GM12878 (cell line): ENCODE data around the gene METTL2B. TPM values are rescaled to one million over a fixed set of nuclear protein-coding genes. Genes with fewer than 3 reads are reported as not detected.
"Not testable (repeated sequence)": the region's sequence is repeated elsewhere in the genome, so short reads cannot be mapped to it uniquely, and the experiment has no call there.

Source experiments
- ATAC-seq: fragments of 200-7000 bp; cut with Tn5 transposase; 3 replicates; pipeline ENCODE4 v1.9.1; 2020; ENCODE audit warnings: mild to moderate bottlenecking, moderate library complexity
- BruUV-seq: library from RNA; stranded (reverse); fragments of 400-500 nt; replicated peaks from 2 replicates; lab custom pipeline; 2021; lab: Mats Ljungman, UMichigan
- CTCF ChIA-PET: fragments of 300-600 bp; sonication (Branson Sonifier 250); formaldehyde crosslinking; extraction: SDS; loops from one replicate; lab custom pipeline; 2021; ENCODE audit warnings: inconsistent platforms; lab: Yijun Ruan, JAX
- POLR2A ChIA-PET: fragments of 350-600 bp; formaldehyde crosslinking; extraction: SDS; loops from one replicate; lab custom pipeline; 2021; ENCODE audit warnings: inconsistent platforms; lab: Charles Lee
- RAD21 ChIA-PET: fragments of 300-600 bp; sonication (Branson Sonifier 250); formaldehyde crosslinking; loops from one replicate; lab custom pipeline; 2023; ENCODE audit warnings: antibody characterized with exemption; ENCODE audit not compliant: unreplicated experiment; lab: Charles Lee
- SMC1A ChIA-PET: fragments of 300-600 bp; sonication (Branson Sonifier 250); formaldehyde crosslinking; loops from one replicate; lab custom pipeline; 2023; ENCODE audit not compliant: unreplicated experiment, uncharacterized antibody; lab: Charles Lee
- DNase-seq: peaks from one replicate; pipeline ENCODE4 v3.0.0-alpha.2; 2011; ENCODE audit warnings: low read depth, low spot score
- FAIRE-seq: peaks from 3 replicates; lab custom pipeline; 2011; peaks lifted over from hg19 to GRCh38; lab: Jason Lieb, UNC
- H2AFZ ChIP-seq: 2 replicates; pipeline ENCODE4 v1.6.0; 2011; ENCODE audit warnings: low read depth, low read length, control low read depth; ENCODE audit not compliant: control insufficient read depth
- H3K27ac ChIP-seq: 2 replicates; pipeline ENCODE4 v1.5.1; 2011; ENCODE audit warnings: control low read depth; ENCODE audit not compliant: control insufficient read depth, insufficient read depth
- H3K27me3 ChIP-seq, 2 experiments: replicated peaks in 1 of 2; 2 replicates each; pipeline versions ENCODE4 v1.6.0 to v1.6.1; 2011; ENCODE audit warnings: low read length in 1 of 2; ENCODE audit not compliant: control insufficient read depth in 2 of 2, insufficient read depth in 2 of 2
- H3K36me3 ChIP-seq, 2 experiments: 2 replicates each; pipeline ENCODE4 v1.5.1; 2011; ENCODE audit warnings: low read length in 1 of 2; ENCODE audit not compliant: control insufficient read depth in 2 of 2, insufficient read depth in 2 of 2
- H3K4me1 ChIP-seq: 2 replicates; pipeline ENCODE4 v1.6.1; 2011; ENCODE audit warnings: mild to moderate bottlenecking, low read length, moderate library complexity, mixed read lengths; ENCODE audit not compliant: control insufficient read depth, insufficient read depth
- H3K4me2 ChIP-seq: 2 replicates; pipeline ENCODE4 v1.6.0; 2011; ENCODE audit warnings: control low read depth; ENCODE audit not compliant: control insufficient read depth, insufficient read depth
- H3K4me3 ChIP-seq: fragments of 200-600 bp; sonication (generic); 2 replicates; pipeline ENCODE4 v1.5.1; 2016
- H3K79me2 ChIP-seq: 2 replicates; pipeline ENCODE4 v1.6.0; 2011; ENCODE audit warnings: low read length; ENCODE audit not compliant: control insufficient read depth, insufficient read depth
- H3K9ac ChIP-seq: 2 replicates; pipeline ENCODE4 v1.8.0; 2011; ENCODE audit warnings: low read length, control low read depth, mixed read lengths; ENCODE audit not compliant: control insufficient read depth, insufficient read depth
- H3K9me3 ChIP-seq: replicated peaks from 3 replicates; pipeline ENCODE4 v1.5.1; 2011; ENCODE audit warnings: mild to moderate bottlenecking, low read length; ENCODE audit not compliant: control insufficient read depth, insufficient read depth
- H4K20me1 ChIP-seq: 2 replicates; pipeline ENCODE4 v1.6.0; 2011; ENCODE audit not compliant: control insufficient read depth, insufficient read depth
- CBX3 ChIP-seq: fragments of 200-600 bp; sonication (generic); IDR thresholded peaks from 2 replicates; pipeline ENCODE4 v1.6.1; 2016; ENCODE audit warnings: low read depth, borderline replicate concordance
- LARP7 ChIP-seq: fragments of 450-650 bp; IDR thresholded peaks from 2 replicates; pipeline ENCODE4 v1.6.1; 2017; ENCODE audit warnings: mild to moderate bottlenecking
- WGBS: methylation state at CpG from one replicate; pipeline ENCODE4 v1.1.6; 2016; ENCODE audit warnings: low lambda C conversion rate; ENCODE audit not compliant: insufficient replicate concordance, insufficient coverage; ENCODE audit errors: missing lambda C conversion rate; 5-methylcytosine and 5-hydroxymethylcytosine counted together
- in situ Hi-C: fragments of 300-500 bp; cut with MboI; formaldehyde crosslinking; loops from 9 replicates; pipeline ENCODE4 v1.14.3; 2018; ENCODE audit warnings: mixed read lengths
- intact Hi-C: fragments of 100-400 bp; cut with micrococcal nuclease; formaldehyde crosslinking; loops from one replicate; pipeline ENCODE4 v1.14.2; 2022; ENCODE audit not compliant: unreplicated experiment
- polyA plus RNA-seq, 11 experiments: library from polyadenylated mRNA; depleted of rRNA in 4 of 11; unstranded in 6 of 11; stranded (reverse) in 5 of 11; fragments of >200 nt; fragmentation: Nextera tagmentation in 4 of 11; fragmentation: Illumina TruSeq in 1 of 11; extraction: Ambion mirVana in 4 of 11; extraction: Trizol in 1 of 11; gene quantifications; 1 replicate in 1 of 11; 2 replicates in 10 of 11; pipeline versions ENCODE4 v1.2.1 to v1.2.3, GENCODE V29; 2011 to 2016; ENCODE audit warnings: inconsistent platforms in 2 of 11, missing spikeins in 2 of 11, low read depth in 1 of 11
- total RNA-seq, 4 experiments: library from RNA; depleted of rRNA in 3 of 4; stranded (reverse); fragments of >200 nt in 3 of 4; fragmentation: Illumina TruSeq in 1 of 4; extraction: Trizol in 1 of 4; gene quantifications; 2 replicates each; pipeline versions ENCODE4 v1.2.1 to v1.2.3, GENCODE V29; 2013 to 2021

The METTL2B gene
- total and polyA plus RNA-seq, 10 of the 15 experiments (the other 5 are each of a cell fraction or from before 2014, with no cell fraction given): 18.9 to 48.4 (median 37.3) TPM

DNA sequence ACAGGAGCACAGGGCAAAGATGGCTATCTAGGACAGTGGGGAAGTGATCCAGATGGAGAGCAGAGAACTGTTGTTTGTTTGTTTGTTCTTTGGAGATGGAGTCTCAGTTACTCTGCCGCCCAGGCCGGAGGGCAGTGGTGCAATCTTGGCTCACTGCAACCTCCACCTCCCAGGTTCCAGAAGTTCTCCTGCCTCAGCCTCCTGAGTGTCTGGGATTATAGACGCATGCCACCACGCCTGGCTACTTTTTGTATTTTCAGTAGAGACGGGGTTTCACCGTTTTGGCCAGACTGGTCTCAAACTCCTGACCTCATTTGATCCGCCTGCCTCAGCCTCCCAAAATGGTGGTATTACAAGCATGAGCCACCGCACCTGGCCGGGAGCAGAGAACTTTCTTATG, 20.9 kb downstream of the METTL2B start:
- FAIRE-seq: no peak
- Histone ChIP-seq H2AFZ (no peak overlapping the region), H3K36me3 (peaks cover 0 to 6% of the 10 kb centered on the region in 2 experiments; a peak in 1 of 4 replicates), H3K9ac (no peak overlapping the region), H3K9me3 (no peaks in the 10 kb centered on the region), H3K4me2 (no peak overlapping the region), H3K27me3 (no peaks in the 10 kb centered on the region), H4K20me1 (no peaks in the 10 kb centered on the region), H3K4me3 (no peak overlapping the region), H3K4me1 (no peaks in the 10 kb centered on the region), H3K79me2 (no peaks in the 10 kb centered on the region), H3K27ac (no peak overlapping the region)
- no TSS peak for BruUV-seq
- POLR2A ChIA-PET: no interaction called here
- CTCF ChIA-PET: no interaction called here
- in situ Hi-C loops: no loop called here
- WGBS: 90% methylated on average over 9 of the region's 9 CpGs
- no peak for ATAC-seq
- TF ChIP-seq LARP7 (no peak), CBX3 (no peak)
- SMC1A ChIA-PET: interaction anchor here (0.6 kb wide), 1 partner anchor 252 kb away, joined by 4 read pairs; no protein-coding TSS in a partner anchor
- intact Hi-C loops: no loop called here
- RAD21 ChIA-PET: no interaction called here
- DNase-seq: no peak

DNA sequence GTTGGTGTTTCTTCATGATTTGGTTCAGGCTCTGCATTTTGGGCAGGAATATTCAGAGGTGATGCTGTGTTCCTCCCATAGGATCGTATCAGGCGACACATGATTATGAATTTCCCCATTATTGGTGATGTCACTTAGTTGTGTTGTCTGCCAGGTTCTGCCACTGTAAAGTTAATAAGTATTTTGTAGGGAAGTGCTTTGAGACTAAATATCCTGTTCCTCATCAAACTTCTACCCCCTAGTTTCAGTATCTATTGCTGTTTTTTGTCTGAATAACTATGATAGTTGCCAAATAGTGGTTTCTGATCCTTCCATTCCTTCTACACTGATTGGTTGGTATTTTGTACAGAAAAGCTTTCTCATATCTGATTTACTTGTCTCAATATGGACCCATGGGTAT, 28.9 kb downstream of the METTL2B start:
- H3K36me3 ChIP-seq, intact Hi-C loops, H3K9ac ChIP-seq, H2AFZ ChIP-seq, SMC1A ChIA-PET, RAD21 ChIA-PET, H3K4me2 ChIP-seq, H4K20me1 ChIP-seq, H3K79me2 ChIP-seq, H3K9me3 ChIP-seq, in situ Hi-C loops, ATAC-seq, DNase-seq, H3K27ac ChIP-seq, H3K4me3 ChIP-seq, CTCF ChIA-PET, H3K27me3 ChIP-seq, BruUV-seq: not testable (repeated sequence)
- POLR2A ChIA-PET: interaction anchor here (0.7 kb wide), 1 partner anchor 722 kb away, joined by 4 read pairs; no protein-coding TSS in a partner anchor
- peaks cover 15% of the 10 kb centered on the region; the same call in 1 of the 2 replicates for H3K4me1 ChIP-seq
- peak; percentile 77 for FAIRE-seq
- 88% methylated on average over 2 of the region's 2 CpGs for WGBS
